HepG2 (cell line): ENCODE data around the gene C16orf89. TPM values are rescaled to one million over a fixed set of nuclear protein-coding genes. Genes with fewer than 3 reads are reported as not detected.
A peak's percentile ranks its signal among the peaks of the same experiment; 100 is the strongest.
"Not testable (repeated sequence)": the region's sequence is repeated elsewhere in the genome, so short reads cannot be mapped to it uniquely, and the experiment has no call there.

Experiments used
- AHR ChIP-seq: IDR thresholded peaks from 2 replicates; pipeline ENCODE4 v1.6.1; 2018; ENCODE audit warnings: missing genetic modification reagents, missing compliant biosample characterization
- BRD4 ChIP-seq: sonication (generic); formaldehyde crosslinking; IDR thresholded peaks from 2 replicates; pipeline ENCODE4 v1.4.0; 2020; ENCODE audit warnings: missing genetic modification reagents
- ELF1 ChIP-seq: sonication (generic); formaldehyde crosslinking; IDR thresholded peaks from 2 replicates; pipeline ENCODE4 v1.4.0; 2020; ENCODE audit warnings: missing genetic modification reagents
- FOXO1 ChIP-seq: sonication (generic); formaldehyde crosslinking; IDR thresholded peaks from 2 replicates; pipeline ENCODE4 v1.4.0; 2020; ENCODE audit warnings: missing genetic modification reagents
- GFI1 ChIP-seq: sonication (generic); formaldehyde crosslinking; IDR thresholded peaks from 2 replicates; pipeline ENCODE4 v1.5.0; 2020; ENCODE audit warnings: missing genetic modification reagents, mild to moderate bottlenecking, borderline replicate concordance
- MAZ ChIP-seq, 2 experiments: sonication (generic) in 1 of 2; formaldehyde crosslinking in 1 of 2; IDR thresholded peaks; 2 replicates each; pipeline versions ENCODE4 v1.5.0 to v1.6.1; 2012 to 2020; ENCODE audit warnings: low read depth in 2 of 2, mild to moderate bottlenecking in 2 of 2, borderline replicate concordance in 1 of 2, improper control_type of control experiment in 1 of 2, low read length in 1 of 2, missing genetic modification reagents in 1 of 2, moderate library complexity in 1 of 2
- RAD21 ChIP-seq: fragments of 450-650 bp; formaldehyde crosslinking; IDR thresholded peaks from 2 replicates; pipeline ENCODE4 v1.5.0; 2020; ENCODE audit warnings: mild to moderate bottlenecking
- REPIN1 ChIP-seq: sonication (generic); formaldehyde crosslinking; IDR thresholded peaks from 2 replicates; pipeline ENCODE4 v1.8.0; 2022; ENCODE audit warnings: missing genetic modification reagents, low read depth, mild to moderate bottlenecking, borderline replicate concordance
- TBX2 ChIP-seq: sonication (generic); formaldehyde crosslinking; IDR thresholded peaks from 2 replicates; pipeline ENCODE4 v1.5.0; 2020; ENCODE audit warnings: missing genetic modification reagents, mild to moderate bottlenecking, borderline replicate concordance
- YEATS4 ChIP-seq: sonication (generic); formaldehyde crosslinking; IDR thresholded peaks from 2 replicates; pipeline ENCODE4 v1.4.0; 2020; ENCODE audit warnings: missing genetic modification reagents, borderline replicate concordance
- ZFX ChIP-seq: sonication (generic); formaldehyde crosslinking; IDR thresholded peaks from 2 replicates; pipeline ENCODE4 v1.4.0; 2020; ENCODE audit warnings: mild to moderate bottlenecking, low read depth, missing genetic modification reagents, moderate library complexity
- ZMYM3 ChIP-seq: sonication (generic); formaldehyde crosslinking; IDR thresholded peaks from 2 replicates; pipeline ENCODE4 v1.5.1; 2020; ENCODE audit warnings: mild to moderate bottlenecking, missing genetic modification reagents
- ZNF441 ChIP-seq: sonication (generic); formaldehyde crosslinking; IDR thresholded peaks from 2 replicates; pipeline ENCODE4 v1.7.0; 2021; ENCODE audit warnings: missing genetic modification reagents, borderline replicate concordance
- ZNF501 ChIP-seq: sonication (generic); formaldehyde crosslinking; IDR thresholded peaks from 2 replicates; pipeline ENCODE4 v1.5.1; 2020; ENCODE audit warnings: mild to moderate bottlenecking, moderate library complexity, missing genetic modification reagents
- ZNF709 ChIP-seq: sonication (generic); formaldehyde crosslinking; IDR thresholded peaks from 2 replicates; pipeline ENCODE4 v1.5.0; 2020; ENCODE audit warnings: mild to moderate bottlenecking, missing genetic modification reagents
- ZSCAN31 ChIP-seq: sonication (generic); formaldehyde crosslinking; IDR thresholded peaks from 2 replicates; pipeline ENCODE4 v1.5.0; 2020; ENCODE audit warnings: low read depth, mild to moderate bottlenecking, missing genetic modification reagents
- polyA plus RNA-seq, 8 experiments: library from polyadenylated mRNA; depleted of rRNA in 3 of 8; stranded (reverse) in 7 of 8; unstranded in 1 of 8; fragments of >200 nt; fragmentation: Illumina TruSeq in 4 of 8; extraction: Trizol in 4 of 8; gene quantifications; 2 replicates each; pipeline versions ENCODE4 v1.2.1 to v1.2.3, GENCODE V29; 2011 to 2016; ENCODE audit warnings: low read depth in 4 of 8, missing spikeins in 1 of 8, mixed read lengths in 1 of 8; ENCODE audit not compliant: insufficient read depth in 1 of 8
- total RNA-seq, 5 experiments: library from RNA; depleted of rRNA; stranded (reverse); fragments of >200 nt; fragmentation: Illumina TruSeq; extraction: Trizol; gene quantifications; 2 replicates each; pipeline ENCODE4 v1.2.3, GENCODE V29; 2016; ENCODE audit warnings: low read depth in 1 of 5
- TF ChIP-seq, protein P1 (sequence below): sonication (generic); formaldehyde crosslinking; IDR thresholded peaks from 2 replicates; pipeline ENCODE4; 2020; ENCODE audit warnings: missing genetic modification reagents, mild to moderate bottlenecking, borderline replicate concordance
- TF ChIP-seq, protein P2 (sequence below): sonication (generic); formaldehyde crosslinking; IDR thresholded peaks from 2 replicates; pipeline ENCODE4 v1.5.0; 2020; ENCODE audit warnings: missing genetic modification reagents, mild to moderate bottlenecking, borderline replicate concordance
- TF ChIP-seq, protein P3 (sequence below): sonication (generic); formaldehyde crosslinking; IDR thresholded peaks from 2 replicates; pipeline ENCODE4 v1.4.0; 2020; ENCODE audit warnings: missing genetic modification reagents
- TF ChIP-seq, protein P4 (sequence below): IDR thresholded peaks from 2 replicates; pipeline ENCODE4 v1.6.1; 2012; ENCODE audit warnings: inconsistent platforms

Gene C16orf89
- total and polyA plus RNA-seq, 2 of the 13 experiments (the other 11 are each of a cell fraction or from before 2014, with no cell fraction given), result 1.9 to 3.4 TPM

DNA sequence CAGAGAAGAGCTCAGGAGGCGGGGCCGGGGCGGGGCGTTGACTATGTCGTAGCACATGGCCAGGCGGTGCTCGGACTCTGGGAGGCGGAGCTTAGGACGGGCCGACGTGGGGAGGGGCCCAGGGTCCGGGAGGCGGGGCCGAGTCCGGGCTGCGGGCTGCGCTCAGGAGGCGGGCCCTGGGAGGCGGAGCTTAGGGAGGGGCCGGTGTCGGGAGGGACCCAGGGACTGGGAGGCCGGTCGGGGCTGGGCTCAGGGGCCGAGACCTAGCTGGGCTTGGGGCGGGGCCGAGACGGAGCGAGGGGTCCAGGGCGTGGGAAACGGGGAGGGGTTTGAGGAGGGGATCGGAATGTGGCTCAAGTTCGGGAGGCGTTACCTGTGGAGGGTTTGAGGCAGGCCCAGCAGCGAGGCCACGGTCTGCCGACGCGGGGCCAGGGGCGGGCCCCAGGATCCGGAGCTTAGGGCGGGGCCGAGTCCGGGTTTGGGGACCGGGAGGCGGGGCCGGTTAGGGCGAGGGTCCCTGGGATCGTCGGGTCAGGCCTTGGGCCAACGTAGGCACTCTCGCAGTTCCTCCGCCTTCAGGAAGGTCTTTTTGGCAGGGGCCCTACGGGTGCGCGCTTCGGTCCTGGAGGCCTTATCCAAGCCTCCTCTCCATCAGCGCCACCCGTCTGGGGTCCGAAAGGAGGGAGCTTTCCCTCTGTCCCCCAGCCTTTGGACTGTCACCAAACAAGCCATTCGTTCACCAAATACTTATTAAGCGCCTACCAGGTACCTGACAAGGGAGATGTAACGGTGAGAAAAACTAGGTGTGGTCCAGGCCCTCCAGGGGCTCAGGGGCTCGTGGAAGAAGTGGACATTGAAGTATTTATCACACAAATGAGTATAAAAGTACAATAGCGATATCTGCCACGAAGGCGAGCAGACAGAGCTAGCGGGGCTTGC lies 32.7 kb upstream of the C16orf89 start (continued):
- TF ChIP-seq, protein P1, sequence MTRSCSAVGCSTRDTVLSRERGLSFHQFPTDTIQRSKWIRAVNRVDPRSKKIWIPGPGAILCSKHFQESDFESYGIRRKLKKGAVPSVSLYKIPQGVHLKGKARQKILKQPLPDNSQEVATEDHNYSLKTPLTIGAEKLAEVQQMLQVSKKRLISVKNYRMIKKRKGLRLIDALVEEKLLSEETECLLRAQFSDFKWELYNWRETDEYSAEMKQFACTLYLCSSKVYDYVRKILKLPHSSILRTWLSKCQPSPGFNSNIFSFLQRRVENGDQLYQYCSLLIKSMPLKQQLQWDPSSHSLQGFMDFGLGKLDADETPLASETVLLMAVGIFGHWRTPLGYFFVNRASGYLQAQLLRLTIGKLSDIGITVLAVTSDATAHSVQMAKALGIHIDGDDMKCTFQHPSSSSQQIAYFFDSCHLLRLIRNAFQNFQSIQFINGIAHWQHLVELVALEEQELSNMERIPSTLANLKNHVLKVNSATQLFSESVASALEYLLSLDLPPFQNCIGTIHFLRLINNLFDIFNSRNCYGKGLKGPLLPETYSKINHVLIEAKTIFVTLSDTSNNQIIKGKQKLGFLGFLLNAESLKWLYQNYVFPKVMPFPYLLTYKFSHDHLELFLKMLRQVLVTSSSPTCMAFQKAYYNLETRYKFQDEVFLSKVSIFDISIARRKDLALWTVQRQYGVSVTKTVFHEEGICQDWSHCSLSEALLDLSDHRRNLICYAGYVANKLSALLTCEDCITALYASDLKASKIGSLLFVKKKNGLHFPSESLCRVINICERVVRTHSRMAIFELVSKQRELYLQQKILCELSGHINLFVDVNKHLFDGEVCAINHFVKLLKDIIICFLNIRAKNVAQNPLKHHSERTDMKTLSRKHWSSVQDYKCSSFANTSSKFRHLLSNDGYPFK (CRISPR knock-in tag), result peak; percentile 21; the same call in 1 of the 2 replicates
- peak; percentile 7; the same call in 1 of the 2 replicates for TF ChIP-seq ELF1
- peak; percentile 67 for TF ChIP-seq ZNF709 (CRISPR knock-in tag)
- peak; percentile 61; the same call in 1 of the 2 replicates for TF ChIP-seq YEATS4 (CRISPR knock-in tag)
- peak; percentile 47; the same call in 1 of the 2 replicates for TF ChIP-seq ZMYM3 (CRISPR knock-in tag)
- TF ChIP-seq GFI1 (CRISPR knock-in tag), result peak; percentile 48; the same call in 1 of the 2 replicates
- TF ChIP-seq, protein P2, sequence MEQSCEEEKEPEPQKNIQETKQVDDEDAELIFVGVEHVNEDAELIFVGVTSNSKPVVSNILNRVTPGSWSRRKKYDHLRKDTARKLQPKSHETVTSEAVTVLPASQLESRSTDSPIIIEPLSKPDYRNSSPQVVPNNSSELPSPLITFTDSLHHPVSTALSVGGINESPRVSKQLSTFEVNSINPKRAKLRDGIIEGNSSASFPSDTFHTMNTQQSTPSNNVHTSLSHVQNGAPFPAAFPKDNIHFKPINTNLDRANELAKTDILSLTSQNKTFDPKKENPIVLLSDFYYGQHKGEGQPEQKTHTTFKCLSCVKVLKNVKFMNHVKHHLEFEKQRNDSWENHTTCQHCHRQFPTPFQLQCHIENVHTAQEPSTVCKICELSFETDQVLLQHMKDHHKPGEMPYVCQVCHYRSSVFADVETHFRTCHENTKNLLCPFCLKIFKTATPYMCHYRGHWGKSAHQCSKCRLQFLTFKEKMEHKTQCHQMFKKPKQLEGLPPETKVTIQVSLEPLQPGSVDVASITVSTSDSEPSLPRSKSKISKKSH (CRISPR knock-in tag), result peak; percentile 44; the same call in 1 of the 2 replicates
- peak; percentile 37; the same call in 1 of the 2 replicates for TF ChIP-seq RAD21 (CRISPR knock-in tag)
- TF ChIP-seq, protein P3, sequence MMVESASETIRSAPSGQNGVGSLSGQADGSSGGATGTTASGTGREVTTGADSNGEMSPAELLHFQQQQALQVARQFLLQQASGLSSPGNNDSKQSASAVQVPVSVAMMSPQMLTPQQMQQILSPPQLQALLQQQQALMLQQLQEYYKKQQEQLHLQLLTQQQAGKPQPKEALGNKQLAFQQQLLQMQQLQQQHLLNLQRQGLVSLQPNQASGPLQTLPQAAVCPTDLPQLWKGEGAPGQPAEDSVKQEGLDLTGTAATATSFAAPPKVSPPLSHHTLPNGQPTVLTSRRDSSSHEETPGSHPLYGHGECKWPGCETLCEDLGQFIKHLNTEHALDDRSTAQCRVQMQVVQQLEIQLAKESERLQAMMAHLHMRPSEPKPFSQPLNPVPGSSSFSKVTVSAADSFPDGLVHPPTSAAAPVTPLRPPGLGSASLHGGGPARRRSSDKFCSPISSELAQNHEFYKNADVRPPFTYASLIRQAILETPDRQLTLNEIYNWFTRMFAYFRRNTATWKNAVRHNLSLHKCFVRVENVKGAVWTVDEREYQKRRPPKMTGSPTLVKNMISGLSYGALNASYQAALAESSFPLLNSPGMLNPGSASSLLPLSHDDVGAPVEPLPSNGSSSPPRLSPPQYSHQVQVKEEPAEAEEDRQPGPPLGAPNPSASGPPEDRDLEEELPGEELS, result peak; percentile 17; the same call in 1 of the 2 replicates
- peak; percentile 12; the same call in 1 of the 2 replicates for TF ChIP-seq ZNF441 (CRISPR knock-in tag)
- TF ChIP-seq, protein P4, sequence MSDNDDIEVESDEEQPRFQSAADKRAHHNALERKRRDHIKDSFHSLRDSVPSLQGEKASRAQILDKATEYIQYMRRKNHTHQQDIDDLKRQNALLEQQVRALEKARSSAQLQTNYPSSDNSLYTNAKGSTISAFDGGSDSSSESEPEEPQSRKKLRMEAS, result 0 out of 2 replicates have a peak, but pooled peaks have one; percentile 38
- TF ChIP-seq MAZ (IDR thresholded peaks at IDR 0.05; ENCODE audit: borderline replicate concordance, low read depth, low read length), result not testable (repeated sequence)
- TF ChIP-seq MAZ (CRISPR knock-in tag; IDR thresholded peaks at IDR 0.05; ENCODE audit: low read depth), result peak; percentile 85; the same call in 1 of the 2 replicates
- TF ChIP-seq REPIN1 (CRISPR knock-in tag), result peak; percentile 61; the same call in 1 of the 2 replicates
- peak; percentile 31; the same call in 1 of the 2 replicates for TF ChIP-seq FOXO1 (CRISPR knock-in tag)
- peak; percentile 63; the same call in 1 of the 2 replicates for TF ChIP-seq ZSCAN31 (CRISPR knock-in tag)
- TF ChIP-seq TBX2 (CRISPR knock-in tag), result peak; percentile 67
- 0 out of 2 replicates have a peak, but pooled peaks have one; percentile 40 for TF ChIP-seq BRD4 (CRISPR knock-in tag)
- 0 out of 2 replicates have a peak, but pooled peaks have one; percentile 53 for TF ChIP-seq ZNF501 (CRISPR knock-in tag)
- TF ChIP-seq ZFX (CRISPR knock-in tag), result peak; percentile 75
- peak; percentile 65; the same call in 1 of the 2 replicates for TF ChIP-seq AHR (CRISPR knock-in tag)
